ENCODE results near the gene CHTF18.

DNA sequence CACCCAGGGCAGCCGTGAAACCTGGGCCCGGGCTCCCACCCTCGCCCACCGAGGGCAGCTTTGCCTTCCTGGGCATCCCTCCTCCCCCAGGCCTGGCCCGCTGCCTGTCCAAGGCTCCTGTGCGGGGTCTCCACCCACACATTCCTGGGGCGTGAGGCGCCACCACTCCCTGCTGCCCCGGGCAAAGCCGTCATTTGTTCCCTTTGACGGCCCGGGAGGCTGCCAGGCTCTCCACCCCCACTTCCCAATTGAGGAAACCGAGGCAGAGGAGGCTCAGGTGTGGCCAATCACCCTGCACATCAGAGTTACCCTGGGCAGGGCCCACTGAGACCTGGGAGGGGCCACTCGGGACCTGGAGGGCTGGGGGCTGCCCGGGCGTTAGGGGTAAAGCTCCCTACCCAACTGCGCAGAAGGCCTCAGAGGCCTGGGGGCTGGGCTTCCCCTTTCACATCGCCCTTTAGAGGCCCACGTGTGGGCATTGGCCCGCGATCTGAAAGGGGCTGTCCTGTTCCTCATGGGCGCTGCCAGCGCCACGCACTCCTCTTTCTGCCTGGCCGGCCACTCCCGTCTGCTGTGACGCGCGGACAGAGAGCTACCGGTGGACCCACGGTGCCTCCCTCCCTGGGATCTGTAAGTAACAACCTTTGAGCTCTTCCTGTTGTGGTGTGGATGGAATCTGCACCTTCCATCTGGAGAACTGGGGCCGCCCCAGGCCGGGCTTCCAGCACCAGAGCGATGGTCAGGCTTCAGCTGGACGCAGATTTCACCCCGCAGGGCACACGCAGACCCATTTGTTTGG lies 27.7 kb upstream of the CHTF18 start, which contains the start of gene MSLN:
- no peak for TF ChIP-seq CTCF (IDR thresholded peaks at IDR 0.05; ENCODE audit: poor library complexity)
- no peak for TF ChIP-seq EZH2phosphoT487 (IDR thresholded peaks at IDR 0.05; ENCODE audit: low read depth, severe bottlenecking, unreplicated experiment)
